CD1c-positive myeloid dendritic cell (primary cell): Measurements from ENCODE around the gene PRR14L.
A peak's percentile ranks its signal among the peaks of the same experiment; 100 is the strongest.

Source experiments
- DNase-seq: peaks from one replicate; pipeline ENCODE4 v3.0.0-alpha.2; 2016; ENCODE audit errors: extremely low spot score

Gene PRR14L

GRCh38 chr22:31639436-31640039 is 110.4 kb downstream of the PRR14L start:
- peak; percentile 47 for DNase-seq

- DNase-seq: peak; percentile 79
These were observed 111.9 kb downstream of the PRR14L start for GRCh38 chr22:31637891-31638618.

- peak; percentile 80 for DNase-seq
These were observed 112.5 kb downstream of the PRR14L start for GRCh38 chr22:31637447-31637890.

GRCh38 chr22:31635638-31636306 is 114.2 kb downstream of the PRR14L start:
- DNase-seq: no peak

- DNase-seq: no peak
These were observed 118.5 kb downstream of the PRR14L start for GRCh38 chr22:31631436-31631835.
